ENCODE results near the gene RASSF8. TPM values are rescaled to one million over a fixed set of nuclear protein-coding genes. Genes with fewer than 3 reads are reported as not detected.

The RASSF8 gene
- total and polyA plus RNA-seq, 2 experiments from 2014 or later = 11.5 to 30.6 TPM

DNA sequence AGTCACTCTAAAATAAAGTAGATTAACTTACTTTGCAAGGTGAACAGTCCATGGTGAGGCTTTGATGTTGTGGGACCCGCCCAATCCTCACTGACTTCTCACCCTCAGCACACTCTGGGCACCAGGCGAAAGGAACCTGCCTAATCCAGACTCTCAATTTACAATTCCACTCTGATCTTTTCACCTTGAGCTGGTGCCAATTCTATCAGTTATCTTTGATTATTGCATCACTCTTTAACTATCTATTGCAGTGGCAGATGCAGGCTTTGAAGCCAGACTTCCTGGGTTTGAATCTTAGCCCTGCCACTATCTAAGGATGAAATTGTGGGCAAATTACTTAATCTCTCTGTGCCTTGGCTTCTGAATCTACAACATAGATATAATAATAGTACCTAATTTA lies 18.9 kb upstream of the RASSF8 start:
- no peak for ATAC-seq

More for the DNA sequence above, 18.9 kb upstream of the RASSF8 start:
- no peaks in the 10 kb centered on the region for H3K79me2 ChIP-seq (replicated peaks; ENCODE audit: insufficient read depth)
- no peak overlapping the region for H3K27ac ChIP-seq (ENCODE audit: low read depth)
- Mint-ChIP-seq H3K27me3 (ENCODE audit: insufficient read depth, low read depth, poor library complexity) (peaks cover 2% of the 10 kb centered on the region), H3K9me3 (no peaks in the 10 kb centered on the region), H3K27ac (no peak overlapping the region), H3K4me3 (no peak overlapping the region), H3K4me1 (peaks cover 17% of the 10 kb centered on the region), H3K36me3 (ENCODE audit: low read depth) (no peaks in the 10 kb centered on the region)
- H3K36me3 ChIP-seq (ENCODE audit: insufficient read depth) = no peaks in the 10 kb centered on the region
- no peak for TF ChIP-seq EZH2 (IDR thresholded peaks at IDR 0.05; ENCODE audit: low read depth, unreplicated experiment)
- TF ChIP-seq JUNB (IDR thresholded peaks at IDR 0.05; ENCODE audit: unreplicated experiment) = no peak
- TF ChIP-seq, protein P1, sequence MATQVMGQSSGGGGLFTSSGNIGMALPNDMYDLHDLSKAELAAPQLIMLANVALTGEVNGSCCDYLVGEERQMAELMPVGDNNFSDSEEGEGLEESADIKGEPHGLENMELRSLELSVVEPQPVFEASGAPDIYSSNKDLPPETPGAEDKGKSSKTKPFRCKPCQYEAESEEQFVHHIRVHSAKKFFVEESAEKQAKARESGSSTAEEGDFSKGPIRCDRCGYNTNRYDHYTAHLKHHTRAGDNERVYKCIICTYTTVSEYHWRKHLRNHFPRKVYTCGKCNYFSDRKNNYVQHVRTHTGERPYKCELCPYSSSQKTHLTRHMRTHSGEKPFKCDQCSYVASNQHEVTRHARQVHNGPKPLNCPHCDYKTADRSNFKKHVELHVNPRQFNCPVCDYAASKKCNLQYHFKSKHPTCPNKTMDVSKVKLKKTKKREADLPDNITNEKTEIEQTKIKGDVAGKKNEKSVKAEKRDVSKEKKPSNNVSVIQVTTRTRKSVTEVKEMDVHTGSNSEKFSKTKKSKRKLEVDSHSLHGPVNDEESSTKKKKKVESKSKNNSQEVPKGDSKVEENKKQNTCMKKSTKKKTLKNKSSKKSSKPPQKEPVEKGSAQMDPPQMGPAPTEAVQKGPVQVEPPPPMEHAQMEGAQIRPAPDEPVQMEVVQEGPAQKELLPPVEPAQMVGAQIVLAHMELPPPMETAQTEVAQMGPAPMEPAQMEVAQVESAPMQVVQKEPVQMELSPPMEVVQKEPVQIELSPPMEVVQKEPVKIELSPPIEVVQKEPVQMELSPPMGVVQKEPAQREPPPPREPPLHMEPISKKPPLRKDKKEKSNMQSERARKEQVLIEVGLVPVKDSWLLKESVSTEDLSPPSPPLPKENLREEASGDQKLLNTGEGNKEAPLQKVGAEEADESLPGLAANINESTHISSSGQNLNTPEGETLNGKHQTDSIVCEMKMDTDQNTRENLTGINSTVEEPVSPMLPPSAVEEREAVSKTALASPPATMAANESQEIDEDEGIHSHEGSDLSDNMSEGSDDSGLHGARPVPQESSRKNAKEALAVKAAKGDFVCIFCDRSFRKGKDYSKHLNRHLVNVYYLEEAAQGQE (IDR thresholded peaks at IDR 0.05; ENCODE audit: unreplicated experiment) = no peak
- TF ChIP-seq CREB1 (CRISPR knock-in tag; IDR thresholded peaks at IDR 0.05; ENCODE audit: low read depth) = no peak
- TF ChIP-seq, protein P2, sequence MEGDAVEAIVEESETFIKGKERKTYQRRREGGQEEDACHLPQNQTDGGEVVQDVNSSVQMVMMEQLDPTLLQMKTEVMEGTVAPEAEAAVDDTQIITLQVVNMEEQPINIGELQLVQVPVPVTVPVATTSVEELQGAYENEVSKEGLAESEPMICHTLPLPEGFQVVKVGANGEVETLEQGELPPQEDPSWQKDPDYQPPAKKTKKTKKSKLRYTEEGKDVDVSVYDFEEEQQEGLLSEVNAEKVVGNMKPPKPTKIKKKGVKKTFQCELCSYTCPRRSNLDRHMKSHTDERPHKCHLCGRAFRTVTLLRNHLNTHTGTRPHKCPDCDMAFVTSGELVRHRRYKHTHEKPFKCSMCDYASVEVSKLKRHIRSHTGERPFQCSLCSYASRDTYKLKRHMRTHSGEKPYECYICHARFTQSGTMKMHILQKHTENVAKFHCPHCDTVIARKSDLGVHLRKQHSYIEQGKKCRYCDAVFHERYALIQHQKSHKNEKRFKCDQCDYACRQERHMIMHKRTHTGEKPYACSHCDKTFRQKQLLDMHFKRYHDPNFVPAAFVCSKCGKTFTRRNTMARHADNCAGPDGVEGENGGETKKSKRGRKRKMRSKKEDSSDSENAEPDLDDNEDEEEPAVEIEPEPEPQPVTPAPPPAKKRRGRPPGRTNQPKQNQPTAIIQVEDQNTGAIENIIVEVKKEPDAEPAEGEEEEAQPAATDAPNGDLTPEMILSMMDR (conservative IDR thresholded peaks at IDR 0.05; ENCODE audit: low read depth in 2 of 2) = no peak
- TF ChIP-seq POLR2AphosphoS5 (IDR thresholded peaks at IDR 0.05; ENCODE audit: low read depth) = no peak
- no peak for TF ChIP-seq NANOG (IDR thresholded peaks at IDR 0.05; ENCODE audit: borderline replicate concordance)
- TF ChIP-seq, protein P3, sequence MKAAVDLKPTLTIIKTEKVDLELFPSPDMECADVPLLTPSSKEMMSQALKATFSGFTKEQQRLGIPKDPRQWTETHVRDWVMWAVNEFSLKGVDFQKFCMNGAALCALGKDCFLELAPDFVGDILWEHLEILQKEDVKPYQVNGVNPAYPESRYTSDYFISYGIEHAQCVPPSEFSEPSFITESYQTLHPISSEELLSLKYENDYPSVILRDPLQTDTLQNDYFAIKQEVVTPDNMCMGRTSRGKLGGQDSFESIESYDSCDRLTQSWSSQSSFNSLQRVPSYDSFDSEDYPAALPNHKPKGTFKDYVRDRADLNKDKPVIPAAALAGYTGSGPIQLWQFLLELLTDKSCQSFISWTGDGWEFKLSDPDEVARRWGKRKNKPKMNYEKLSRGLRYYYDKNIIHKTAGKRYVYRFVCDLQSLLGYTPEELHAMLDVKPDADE (IDR thresholded peaks at IDR 0.05) = no peak
- TF ChIP-seq, protein P4, sequence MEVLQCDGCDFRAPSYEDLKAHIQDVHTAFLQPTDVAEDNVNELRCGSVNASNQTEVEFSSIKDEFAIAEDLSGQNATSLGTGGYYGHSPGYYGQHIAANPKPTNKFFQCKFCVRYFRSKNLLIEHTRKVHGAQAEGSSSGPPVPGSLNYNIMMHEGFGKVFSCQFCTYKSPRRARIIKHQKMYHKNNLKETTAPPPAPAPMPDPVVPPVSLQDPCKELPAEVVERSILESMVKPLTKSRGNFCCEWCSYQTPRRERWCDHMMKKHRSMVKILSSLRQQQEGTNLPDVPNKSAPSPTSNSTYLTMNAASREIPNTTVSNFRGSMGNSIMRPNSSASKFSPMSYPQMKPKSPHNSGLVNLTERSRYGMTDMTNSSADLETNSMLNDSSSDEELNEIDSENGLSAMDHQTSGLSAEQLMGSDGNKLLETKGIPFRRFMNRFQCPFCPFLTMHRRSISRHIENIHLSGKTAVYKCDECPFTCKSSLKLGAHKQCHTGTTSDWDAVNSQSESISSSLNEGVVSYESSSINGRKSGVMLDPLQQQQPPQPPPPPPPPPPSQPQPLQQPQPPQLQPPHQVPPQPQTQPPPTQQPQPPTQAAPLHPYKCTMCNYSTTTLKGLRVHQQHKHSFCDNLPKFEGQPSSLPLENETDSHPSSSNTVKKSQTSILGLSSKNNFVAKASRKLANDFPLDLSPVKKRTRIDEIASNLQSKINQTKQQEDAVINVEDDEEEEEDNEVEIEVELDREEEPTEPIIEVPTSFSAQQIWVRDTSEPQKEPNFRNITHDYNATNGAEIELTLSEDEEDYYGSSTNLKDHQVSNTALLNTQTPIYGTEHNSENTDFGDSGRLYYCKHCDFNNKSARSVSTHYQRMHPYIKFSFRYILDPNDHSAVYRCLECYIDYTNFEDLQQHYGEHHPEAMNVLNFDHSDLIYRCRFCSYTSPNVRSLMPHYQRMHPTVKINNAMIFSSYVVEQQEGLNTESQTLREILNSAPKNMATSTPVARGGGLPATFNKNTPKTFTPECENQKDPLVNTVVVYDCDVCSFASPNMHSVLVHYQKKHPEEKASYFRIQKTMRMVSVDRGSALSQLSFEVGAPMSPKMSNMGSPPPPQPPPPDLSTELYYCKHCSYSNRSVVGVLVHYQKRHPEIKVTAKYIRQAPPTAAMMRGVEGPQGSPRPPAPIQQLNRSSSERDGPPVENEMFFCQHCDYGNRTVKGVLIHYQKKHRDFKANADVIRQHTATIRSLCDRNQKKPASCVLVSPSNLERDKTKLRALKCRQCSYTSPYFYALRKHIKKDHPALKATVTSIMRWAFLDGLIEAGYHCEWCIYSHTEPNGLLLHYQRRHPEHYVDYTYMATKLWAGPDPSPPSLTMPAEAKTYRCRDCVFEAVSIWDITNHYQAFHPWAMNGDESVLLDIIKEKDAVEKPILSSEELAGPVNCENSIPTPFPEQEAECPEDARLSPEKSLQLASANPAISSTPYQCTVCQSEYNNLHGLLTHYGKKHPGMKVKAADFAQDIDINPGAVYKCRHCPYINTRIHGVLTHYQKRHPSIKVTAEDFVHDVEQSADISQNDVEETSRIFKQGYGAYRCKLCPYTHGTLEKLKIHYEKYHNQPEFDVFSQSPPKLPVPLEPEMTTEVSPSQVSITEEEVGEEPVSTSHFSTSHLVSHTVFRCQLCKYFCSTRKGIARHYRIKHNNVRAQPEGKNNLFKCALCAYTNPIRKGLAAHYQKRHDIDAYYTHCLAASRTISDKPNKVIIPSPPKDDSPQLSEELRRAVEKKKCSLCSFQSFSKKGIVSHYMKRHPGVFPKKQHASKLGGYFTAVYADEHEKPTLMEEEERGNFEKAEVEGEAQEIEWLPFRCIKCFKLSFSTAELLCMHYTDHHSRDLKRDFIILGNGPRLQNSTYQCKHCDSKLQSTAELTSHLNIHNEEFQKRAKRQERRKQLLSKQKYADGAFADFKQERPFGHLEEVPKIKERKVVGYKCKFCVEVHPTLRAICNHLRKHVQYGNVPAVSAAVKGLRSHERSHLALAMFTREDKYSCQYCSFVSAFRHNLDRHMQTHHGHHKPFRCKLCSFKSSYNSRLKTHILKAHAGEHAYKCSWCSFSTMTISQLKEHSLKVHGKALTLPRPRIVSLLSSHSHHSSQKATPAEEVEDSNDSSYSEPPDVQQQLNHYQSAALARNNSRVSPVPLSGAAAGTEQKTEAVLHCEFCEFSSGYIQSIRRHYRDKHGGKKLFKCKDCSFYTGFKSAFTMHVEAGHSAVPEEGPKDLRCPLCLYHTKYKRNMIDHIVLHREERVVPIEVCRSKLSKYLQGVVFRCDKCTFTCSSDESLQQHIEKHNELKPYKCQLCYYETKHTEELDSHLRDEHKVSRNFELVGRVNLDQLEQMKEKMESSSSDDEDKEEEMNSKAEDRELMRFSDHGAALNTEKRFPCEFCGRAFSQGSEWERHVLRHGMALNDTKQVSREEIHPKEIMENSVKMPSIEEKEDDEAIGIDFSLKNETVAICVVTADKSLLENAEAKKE (CRISPR knock-in tag; IDR thresholded peaks at IDR 0.05) = no peak
- TF ChIP-seq ZNF114 (CRISPR knock-in tag; IDR thresholded peaks at IDR 0.05) = no peak
- TF ChIP-seq EZH2phosphoT487 (IDR thresholded peaks at IDR 0.05; ENCODE audit: unreplicated experiment) = no peak
- TF ChIP-seq STAT1 (IDR thresholded peaks at IDR 0.05; ENCODE audit: unreplicated experiment) = no peak
- TF ChIP-seq ZNF331 (CRISPR knock-in tag; IDR thresholded peaks at IDR 0.05; ENCODE audit: low read depth) = no peak
- no peaks in the 10 kb centered on the region for H4K20me1 ChIP-seq (replicated peaks; ENCODE audit: insufficient read depth)
- H3K4me1 ChIP-seq (ENCODE audit: insufficient read depth) = peaks cover 17% of the 10 kb centered on the region
- H3K9me2 ChIP-seq (ENCODE audit: insufficient read depth) = no peaks in the 10 kb centered on the region
- no peak overlapping the region for H3K4me3 ChIP-seq
- H2AFZ ChIP-seq = peak overlapping the region; percentile 63
- H3K27me3 ChIP-seq (ENCODE audit: insufficient read depth) = no peaks in the 10 kb centered on the region
- peak overlapping the region; percentile 46 for H3K4me2 ChIP-seq
- DNase-seq (ENCODE audit: low spot score) = no peak
- H3F3A ChIP-seq (replicated peaks; ENCODE audit: low read depth) = no peaks in the 10 kb centered on the region
